ENCODE data around the gene SYNDIG1.

DNA sequence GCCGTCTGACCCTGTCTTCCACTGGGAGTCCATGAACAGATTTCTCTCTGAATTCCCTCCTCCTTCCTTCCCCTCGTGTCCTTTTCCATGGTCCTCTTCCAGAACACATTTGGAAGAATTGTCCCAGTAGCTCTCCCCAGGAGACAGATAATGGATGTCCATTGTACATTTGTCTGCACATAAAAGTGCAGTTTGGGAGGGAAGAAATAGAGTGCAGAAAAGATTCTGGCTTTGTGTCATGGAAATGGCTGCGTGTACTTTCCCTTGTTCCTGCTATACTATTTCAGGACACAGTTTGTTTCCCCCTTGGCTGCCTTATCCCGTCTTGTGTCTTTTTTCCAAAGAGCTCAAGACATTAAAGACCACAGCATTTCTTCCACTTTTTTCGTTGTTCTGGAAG, 127.6 kb downstream of the SYNDIG1 start:
- TF ChIP-seq, protein P1, sequence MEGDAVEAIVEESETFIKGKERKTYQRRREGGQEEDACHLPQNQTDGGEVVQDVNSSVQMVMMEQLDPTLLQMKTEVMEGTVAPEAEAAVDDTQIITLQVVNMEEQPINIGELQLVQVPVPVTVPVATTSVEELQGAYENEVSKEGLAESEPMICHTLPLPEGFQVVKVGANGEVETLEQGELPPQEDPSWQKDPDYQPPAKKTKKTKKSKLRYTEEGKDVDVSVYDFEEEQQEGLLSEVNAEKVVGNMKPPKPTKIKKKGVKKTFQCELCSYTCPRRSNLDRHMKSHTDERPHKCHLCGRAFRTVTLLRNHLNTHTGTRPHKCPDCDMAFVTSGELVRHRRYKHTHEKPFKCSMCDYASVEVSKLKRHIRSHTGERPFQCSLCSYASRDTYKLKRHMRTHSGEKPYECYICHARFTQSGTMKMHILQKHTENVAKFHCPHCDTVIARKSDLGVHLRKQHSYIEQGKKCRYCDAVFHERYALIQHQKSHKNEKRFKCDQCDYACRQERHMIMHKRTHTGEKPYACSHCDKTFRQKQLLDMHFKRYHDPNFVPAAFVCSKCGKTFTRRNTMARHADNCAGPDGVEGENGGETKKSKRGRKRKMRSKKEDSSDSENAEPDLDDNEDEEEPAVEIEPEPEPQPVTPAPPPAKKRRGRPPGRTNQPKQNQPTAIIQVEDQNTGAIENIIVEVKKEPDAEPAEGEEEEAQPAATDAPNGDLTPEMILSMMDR (IDR thresholded peaks at IDR 0.05) = no peak
- TF ChIP-seq POLR2A (IDR thresholded peaks at IDR 0.05) = no peak

Data from uterus (tissue), 2 donors.